HEK293 (cell line): ENCODE results near the gene RHOBTB3.
"Not testable (repeated sequence)": the region's sequence is repeated elsewhere in the genome, so short reads cannot be mapped to it uniquely, and the experiment has no call there.

ENCODE experiments used
- CTCF ChIA-PET: fragments of 350-600 bp; formaldehyde crosslinking; extraction: SDS; loops from one replicate; lab custom pipeline; 2021; ENCODE audit warnings: antibody characterized with exemption; lab: Yijun Ruan, JAX
- POLR2A ChIA-PET: fragments of 300-600 bp; formaldehyde crosslinking; extraction: SDS; loops from one replicate; lab custom pipeline; 2020; ENCODE audit warnings: antibody characterized with exemption, inconsistent platforms; lab: Yijun Ruan, JAX
- H3K27ac ChIP-seq: fragments of 200-500 bp; sonication (Bioruptor generic); 2 replicates; pipeline ENCODE4 v1.5.1; 2014; ENCODE audit warnings: low read depth, low read length, control low read depth, inconsistent platforms; ENCODE audit errors: extremely low read depth
- H3K36me3 ChIP-seq, 2 experiments: fragments of 200-500 bp in 1 of 2; sonication (Bioruptor generic) in 1 of 2; 1 replicate in 1 of 2; 2 replicates in 1 of 2; pipeline ENCODE4 v1.5.1; 2014 to 2017; ENCODE audit warnings: inconsistent platforms in 2 of 2, low read length in 2 of 2; ENCODE audit not compliant: control insufficient read depth in 2 of 2, insufficient read depth in 1 of 2
- H3K4me1 ChIP-seq: fragments of 200-500 bp; sonication (Bioruptor generic); 2 replicates; pipeline ENCODE4 v1.5.1; 2014; ENCODE audit warnings: mild to moderate bottlenecking, low read length, inconsistent platforms; ENCODE audit not compliant: control insufficient read depth, insufficient read depth
- H3K4me3 ChIP-seq: 2 replicates; pipeline ENCODE4 v1.5.1; 2011; ENCODE audit warnings: low read depth, mild to moderate bottlenecking, control low read depth, low read length, moderate library complexity
- H3K9me3 ChIP-seq: fragments of 200-500 bp; sonication (Bioruptor generic); 2 replicates; pipeline ENCODE4 v1.5.1; 2014; ENCODE audit warnings: low read depth, low read length, inconsistent platforms; ENCODE audit not compliant: control insufficient read depth, insufficient read depth
- HIC1 ChIP-seq: fragments of 450-650 bp; formaldehyde crosslinking; IDR thresholded peaks from 2 replicates; pipeline ENCODE4 v1.5.1; 2016; ENCODE audit warnings: missing biosample characterization, missing genetic modification characterization
- KLF1 ChIP-seq: fragments of 450-650 bp; formaldehyde crosslinking; IDR thresholded peaks from 2 replicates; pipeline ENCODE4 v1.5.1; 2016; ENCODE audit warnings: missing biosample characterization, missing genetic modification characterization
- KLF10 ChIP-seq: fragments of 450-650 bp; IDR thresholded peaks from 2 replicates; pipeline ENCODE4 v1.5.1; 2018; ENCODE audit warnings: missing biosample characterization, mild to moderate bottlenecking, missing genetic modification characterization
- SP2 ChIP-seq: fragments of 450-650 bp; formaldehyde crosslinking; IDR thresholded peaks from 2 replicates; pipeline ENCODE4 v1.5.1; 2016; ENCODE audit warnings: missing biosample characterization, missing genetic modification characterization
- SP3 ChIP-seq: fragments of 450-650 bp; formaldehyde crosslinking; IDR thresholded peaks from 2 replicates; pipeline ENCODE4 v1.5.1; 2016; ENCODE audit warnings: missing biosample characterization, missing genetic modification characterization
- TRIM28 ChIP-seq: IDR thresholded peaks from 2 replicates; pipeline ENCODE4 v1.6.1; 2011; ENCODE audit warnings: low read length, control low read depth, borderline replicate concordance
- ZNF121 ChIP-seq: fragments of 450-650 bp; formaldehyde crosslinking; IDR thresholded peaks from 2 replicates; pipeline ENCODE4 v1.5.1; 2016; ENCODE audit warnings: missing biosample characterization, missing genetic modification characterization
- ZNF214 ChIP-seq: fragments of 450-650 bp; formaldehyde crosslinking; IDR thresholded peaks from 2 replicates; pipeline ENCODE4 v1.5.1; 2017; ENCODE audit warnings: missing biosample characterization, mild to moderate bottlenecking, missing genetic modification characterization, borderline replicate concordance
- ZNF223 ChIP-seq: fragments of 450-650 bp; formaldehyde crosslinking; IDR thresholded peaks from 2 replicates; pipeline ENCODE4 v1.5.1; 2016; ENCODE audit warnings: missing biosample characterization, missing genetic modification characterization
- ZNF239 ChIP-seq: fragments of 450-650 bp; formaldehyde crosslinking; IDR thresholded peaks from 2 replicates; pipeline ENCODE4 v1.5.1; 2016; ENCODE audit warnings: missing biosample characterization, missing genetic modification characterization
- ZNF292 ChIP-seq: fragments of 450-650 bp; formaldehyde crosslinking; IDR thresholded peaks from 2 replicates; pipeline ENCODE4 v1.5.1; 2016; ENCODE audit warnings: low read depth, missing biosample characterization, missing genetic modification characterization, borderline replicate concordance
- ZNF433 ChIP-seq: fragments of 450-650 bp; formaldehyde crosslinking; IDR thresholded peaks from 2 replicates; pipeline ENCODE4 v1.5.1; 2016; ENCODE audit warnings: missing biosample characterization, missing genetic modification characterization, low read depth
- ZNF473 ChIP-seq: fragments of 450-650 bp; formaldehyde crosslinking; IDR thresholded peaks from 2 replicates; pipeline ENCODE4 v1.5.1; 2017; ENCODE audit warnings: missing biosample characterization, missing genetic modification characterization
- ZNF544 ChIP-seq: fragments of 450-650 bp; formaldehyde crosslinking; IDR thresholded peaks from 2 replicates; pipeline ENCODE4 v1.5.0; 2017; ENCODE audit warnings: missing biosample characterization, missing genetic modification characterization
- ZNF549 ChIP-seq: fragments of 450-650 bp; IDR thresholded peaks from 2 replicates; pipeline ENCODE4 v1.5.1; 2018; ENCODE audit warnings: missing biosample characterization, missing genetic modification characterization, mild to moderate bottlenecking, inconsistent platforms, moderate library complexity
- ZNF596 ChIP-seq: fragments of 450-650 bp; IDR thresholded peaks from 2 replicates; pipeline ENCODE4 v1.5.0; 2018; ENCODE audit warnings: missing biosample characterization, mild to moderate bottlenecking, missing genetic modification characterization, moderate library complexity
- ZNF626 ChIP-seq: fragments of 450-650 bp; sonication (Bioruptor Pico); formaldehyde crosslinking; IDR thresholded peaks from 2 replicates; pipeline ENCODE4 v1.5.1; 2018; ENCODE audit warnings: missing biosample characterization, missing genetic modification characterization, inconsistent platforms
- ZNF654 ChIP-seq: fragments of 450-650 bp; formaldehyde crosslinking; IDR thresholded peaks from 2 replicates; pipeline ENCODE4 v1.5.1; 2016; ENCODE audit warnings: low read depth, missing biosample characterization, missing genetic modification characterization
- ZNF660 ChIP-seq: fragments of 450-650 bp; IDR thresholded peaks from 2 replicates; pipeline ENCODE4 v1.5.1; 2018; ENCODE audit warnings: missing biosample characterization, mild to moderate bottlenecking, missing genetic modification characterization
- ZNF692 ChIP-seq: fragments of 450-650 bp; formaldehyde crosslinking; IDR thresholded peaks from 2 replicates; pipeline ENCODE4 v1.5.1; 2016; ENCODE audit warnings: missing biosample characterization, missing genetic modification characterization
- ZNF791 ChIP-seq: fragments of 450-650 bp; formaldehyde crosslinking; IDR thresholded peaks from 2 replicates; pipeline ENCODE4 v1.5.1; 2016; ENCODE audit warnings: missing biosample characterization, missing genetic modification characterization
- ZNF843 ChIP-seq: fragments of 450-650 bp; formaldehyde crosslinking; IDR thresholded peaks from 2 replicates; pipeline ENCODE4 v1.5.1; 2016; ENCODE audit warnings: missing biosample characterization, missing genetic modification characterization
- TF ChIP-seq, protein P1 (sequence below): fragments of 450-650 bp; formaldehyde crosslinking; IDR thresholded peaks from 2 replicates; pipeline ENCODE4 v1.5.1; 2017; ENCODE audit warnings: missing biosample characterization, missing genetic modification characterization

The RHOBTB3 gene

GRCh38 chr5:95706196-95706595 is 24.9 kb upstream of the RHOBTB3 start:
- POLR2A ChIA-PET, H3K4me1 ChIP-seq, H3K9me3 ChIP-seq, H3K4me3 ChIP-seq, CTCF ChIA-PET, H3K36me3 ChIP-seq, H3K27ac ChIP-seq: not testable (repeated sequence)
- TF ChIP-seq SP3 (tag by site-specific recombination) (0 out of 2 replicates have a peak, but pooled peaks have one; percentile 11), ZNF549 (tag by site-specific recombination) (0 out of 2 replicates have a peak, but pooled peaks have one; percentile 1), SP2 (peak; percentile 22; the same call in 1 of the 2 replicates)

DNA sequence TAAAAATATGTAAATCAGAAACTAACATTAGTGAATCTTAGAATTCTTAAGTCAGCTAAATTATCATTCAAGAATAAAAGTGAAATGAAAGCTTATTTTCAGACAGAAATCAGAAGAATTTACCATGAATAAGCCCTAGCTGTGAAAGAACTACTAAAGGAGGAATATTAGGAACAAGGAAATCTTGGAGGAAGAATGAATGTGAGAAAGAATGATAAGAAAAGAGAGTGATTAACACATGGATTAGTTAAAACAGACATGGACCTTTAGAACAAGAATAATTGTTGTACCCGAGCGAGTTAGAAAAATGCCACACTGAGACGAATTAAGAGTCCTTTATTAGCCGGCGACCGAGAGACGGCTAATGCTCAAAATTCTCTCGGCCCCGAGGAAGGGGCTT is 24.1 kb upstream of the RHOBTB3 start:
- Histone ChIP-seq H3K36me3 (no peaks in the 10 kb centered on the region), H3K4me1 (no peaks in the 10 kb centered on the region)
- TF ChIP-seq SP3 (tag by site-specific recombination) (no peak), ZNF596 (tag by site-specific recombination) (no peak), ZNF433 (tag by site-specific recombination) (no peak), KLF10 (no peak), ZNF473 (tag by site-specific recombination) (no peak), KLF1 (no peak), ZNF843 (tag by site-specific recombination) (no peak), ZNF292 (tag by site-specific recombination) (no peak), ZNF239 (tag by site-specific recombination) (no peak), ZNF223 (tag by site-specific recombination) (no peak), ZNF791 (tag by site-specific recombination) (no peak), ZNF626 (tag by site-specific recombination) (no peak), ZNF214 (tag by site-specific recombination) (no peak), TRIM28 (no peak), ZNF660 (tag by site-specific recombination) (no peak), ZNF121 (no peak)
- TF ChIP-seq, protein P1, sequence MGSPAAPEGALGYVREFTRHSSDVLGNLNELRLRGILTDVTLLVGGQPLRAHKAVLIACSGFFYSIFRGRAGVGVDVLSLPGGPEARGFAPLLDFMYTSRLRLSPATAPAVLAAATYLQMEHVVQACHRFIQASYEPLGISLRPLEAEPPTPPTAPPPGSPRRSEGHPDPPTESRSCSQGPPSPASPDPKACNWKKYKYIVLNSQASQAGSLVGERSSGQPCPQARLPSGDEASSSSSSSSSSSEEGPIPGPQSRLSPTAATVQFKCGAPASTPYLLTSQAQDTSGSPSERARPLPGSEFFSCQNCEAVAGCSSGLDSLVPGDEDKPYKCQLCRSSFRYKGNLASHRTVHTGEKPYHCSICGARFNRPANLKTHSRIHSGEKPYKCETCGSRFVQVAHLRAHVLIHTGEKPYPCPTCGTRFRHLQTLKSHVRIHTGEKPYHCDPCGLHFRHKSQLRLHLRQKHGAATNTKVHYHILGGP (tag by site-specific recombination): no peak
- TF ChIP-seq, all 188 proteins: peak for 0
- Histone ChIP-seq H3K9me3 (no peaks in the 10 kb centered on the region), H3K4me3 (no peak overlapping the region), H3K27ac (no peak overlapping the region)
- POLR2A ChIA-PET: no interaction called here
- CTCF ChIA-PET: no interaction called here

DNA sequence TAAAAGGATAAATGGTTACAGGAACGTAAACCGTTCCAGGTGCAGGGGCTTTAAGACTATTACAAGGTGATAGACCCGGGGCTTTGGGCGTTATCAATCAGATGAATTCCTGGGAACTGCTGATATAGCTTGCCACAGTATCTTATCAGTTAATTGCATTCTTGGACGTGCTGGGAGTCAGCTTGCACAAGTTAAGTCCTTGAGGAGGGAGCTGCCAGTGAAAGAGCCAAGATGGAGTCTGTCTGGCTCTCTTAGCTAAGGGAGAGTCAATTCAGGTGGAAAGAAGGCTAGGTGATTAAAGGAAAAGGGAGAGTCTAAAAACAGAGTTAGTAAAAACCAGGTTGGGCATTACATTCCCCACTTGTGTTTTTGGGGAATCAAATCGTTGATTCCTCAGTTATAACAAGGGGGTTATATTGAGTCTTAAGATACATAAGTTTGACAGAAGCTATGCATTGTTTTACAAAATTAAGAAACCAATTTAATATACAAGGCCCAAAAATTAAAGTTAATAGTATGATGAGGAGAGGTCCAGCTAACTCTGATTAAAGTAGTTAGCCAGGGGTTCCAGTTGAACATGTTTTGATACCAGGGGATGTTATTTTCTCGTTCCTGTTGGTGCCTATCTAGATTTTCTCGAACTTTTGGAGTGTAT is 23.5 kb upstream of the RHOBTB3 start:
- H3K9me3 ChIP-seq, H3K4me1 ChIP-seq, H3K36me3 ChIP-seq, H3K4me3 ChIP-seq, POLR2A ChIA-PET, H3K27ac ChIP-seq: not testable (repeated sequence)
- CTCF ChIA-PET: interaction anchor here (0.7 kb wide), 1 partner anchor 43 kb away, joined by 3 read pairs; no protein-coding TSS in a partner anchor

DNA sequence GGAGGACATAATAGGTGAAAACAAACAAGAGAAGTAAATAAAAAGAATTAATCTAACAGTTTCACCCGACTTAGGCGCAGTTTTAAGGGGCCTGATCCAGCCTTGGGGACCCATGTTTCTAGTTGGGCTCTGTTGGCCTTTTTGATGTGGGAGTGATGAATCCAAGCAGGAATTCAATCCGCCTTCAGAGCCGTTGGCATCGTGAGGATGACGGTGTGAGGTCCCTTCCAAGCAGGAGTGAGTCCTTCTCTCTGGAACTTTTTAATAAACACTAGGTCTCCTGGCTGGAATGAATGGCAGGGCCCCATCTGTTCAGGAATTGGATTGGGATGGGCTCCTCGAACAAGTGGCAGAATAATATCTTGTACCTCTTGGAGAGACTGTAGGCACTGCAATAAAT is 22.3 kb upstream of the RHOBTB3 start:
- Histone ChIP-seq H3K36me3 (no peaks in the 10 kb centered on the region), H3K4me1 (peaks cover 4% of the 10 kb centered on the region; the same call in 1 of the 2 replicates), H3K4me3 (no peak overlapping the region), H3K27ac (no peak overlapping the region), H3K9me3 (no peaks in the 10 kb centered on the region)
- POLR2A ChIA-PET: no interaction called here
- CTCF ChIA-PET: interaction anchor here (0.8 kb wide), 1 partner anchor 27 kb away, joined by 4 read pairs; no protein-coding TSS in a partner anchor
- TF ChIP-seq HIC1 (tag by site-specific recombination): no peak
- TF ChIP-seq ZNF654 (tag by site-specific recombination): no peak
- TF ChIP-seq ZNF544: no peak
- no peak for TF ChIP-seq KLF10
- no peak for TF ChIP-seq ZNF692 (tag by site-specific recombination)
